ENCODE results near the gene PSMD3. TPM values are rescaled to one million over a fixed set of nuclear protein-coding genes. Genes with fewer than 3 reads are reported as not detected.

Gene PSMD3
- total RNA-seq (2012; rRNA removed) (123 and 125 TPM in 2 replicates), polyA plus RNA-seq (2012; rRNA removed) (154 and 155 TPM in 2 replicates), Bru-seq, nascent RNA (percentile 77 among the genes with signal in this experiment), BruChase-seq, experiment 1, labeled RNA remaining after a 6-hour chase (percentile 76 among the genes with signal in this experiment), BruChase-seq, experiment 2, labeled RNA remaining after a 2-hour chase (percentile 63 among the genes with signal in this experiment)
- polyA plus RNA-seq (2012; cell fraction: cytosol; rRNA removed), result 69.3 and 125 TPM in 2 replicates
- polyA plus RNA-seq (2012; cell fraction: nucleus; rRNA removed; ENCODE audit: low replicate concordance), result 121 and 167 TPM in 2 replicates
- long read RNA-seq, transcript PSMD3-201 (12 exons, 2,158 nt), result major isoform, 49 of 103 reads
- long read RNA-seq, partial matches to known transcripts, result 48 of 103 reads
- long read RNA-seq, other reads (novel, unspliced or antisense), result 6 of 103 reads

GRCh38 chr17:39980351-39981206, at the start of gene PSMD3:
Gene PSMD3 (plus strand): TSS chr17:39980807. CDS start chr17:39980971, 164 bp downstream.
- H2AK5ac ChIP-seq (ENCODE audit: low read depth, low read length), result peak within 1 kb of the TSS; percentile 41; the same call in 1 of the 2 replicates
- intact Hi-C loops (cut with micrococcal nuclease), result loop anchor here (1.0 to 10.0 kb wide), 3 partner anchors 21 to 356 kb away; partner anchors contain the start of gene PPP1R1B
- no peak for TF ChIP-seq RCOR1 (IDR thresholded peaks at IDR 0.05; ENCODE audit: insufficient replicate concordance, low read length)
- peak; percentile 89 for TF ChIP-seq POLR2A (IDR thresholded peaks at IDR 0.05; ENCODE audit: low read depth, low read length)
- TF ChIP-seq RAD21 (IDR thresholded peaks at IDR 0.05; ENCODE audit: low read length), result peak; percentile 92
- TF ChIP-seq SMC3 (IDR thresholded peaks at IDR 0.05; ENCODE audit: low read depth, low read length), result peak; percentile 93
- TF ChIP-seq MAFK (IDR thresholded peaks at IDR 0.05; ENCODE audit: low read depth, low read length), result peak; percentile 19; the same call in 1 of the 2 replicates
- TF ChIP-seq USF2 (IDR thresholded peaks at IDR 0.05; ENCODE audit: low read depth, low read length), result peak; percentile 3; the same call in 1 of the 2 replicates
- TF ChIP-seq CHD1 (IDR thresholded peaks at IDR 0.05; ENCODE audit: low read depth, low read length), result peak; percentile 98; the same call in 1 of the 2 replicates
- TF ChIP-seq RFX5 (IDR thresholded peaks at IDR 0.05; ENCODE audit: low read depth, low read length), result peak; percentile 99
- peak; percentile 78; the same call in 1 of the 2 replicates for TF ChIP-seq MXI1 (IDR thresholded peaks at IDR 0.05; ENCODE audit: borderline replicate concordance, low read depth, low read length)
- TF ChIP-seq FOS (IDR thresholded peaks at IDR 0.05; ENCODE audit: low read depth, low read length), result no peak
- TF ChIP-seq ELK1 (IDR thresholded peaks at IDR 0.05; ENCODE audit: borderline replicate concordance, low read depth, low read length), result no peak
- peak; percentile 30 for TF ChIP-seq BHLHE40 (IDR thresholded peaks at IDR 0.05; ENCODE audit: low read depth, low read length)
- TF ChIP-seq NFE2L2 (IDR thresholded peaks at IDR 0.05; ENCODE audit: low read depth, low read length), result peak; percentile 15; the same call in 1 of the 2 replicates

More at GRCh38 chr17:39980351-39981206, at the start of gene PSMD3:
- Histone ChIP-seq H3K27ac (ENCODE audit: insufficient read depth, low read length) (peak within 1 kb of the TSS; percentile 54), H3K14ac (replicated peaks; ENCODE audit: low read depth, low read length) (peak within 1 kb of the TSS; percentile 92), H3K9me3 (ENCODE audit: control insufficient read depth, insufficient read depth, low read length) (no peaks in the 10 kb centered on the region), H3K79me1 (ENCODE audit: low read depth in 1 of 2, low read length in 2 of 2) (peaks cover 10 to 22% of the 10 kb centered on the region in 2 experiments), H3K23ac (ENCODE audit: low read depth, low read length) (peak within 1 kb of the TSS; percentile 84), H3K36me3 (ENCODE audit: control insufficient read depth, insufficient read depth, low read length) (peaks cover 15% of the 10 kb centered on the region), H3K27me3 (ENCODE audit: control insufficient read depth, insufficient read depth, low read length) (no peaks in the 10 kb centered on the region), H2BK20ac (ENCODE audit: low read depth, low read length) (peak within 1 kb of the TSS; percentile 23; the same call in 1 of the 2 replicates), H4K20me1 (ENCODE audit: insufficient read depth, low read length) (peaks cover 15% of the 10 kb centered on the region), H3K4me3 (ENCODE audit: insufficient read depth, low read depth, low read length) (peak within 1 kb of the TSS; percentile 80), H2BK15ac (ENCODE audit: low read depth, low read length) (peak within 1 kb of the TSS; percentile 68; the same call in 2 of the 3 replicates), H2BK120ac (ENCODE audit: low read depth, low read length) (peak within 1 kb of the TSS; percentile 80), H4K8ac (ENCODE audit: low read depth in 2 of 2, low read length in 2 of 2) (peak within 1 kb of the TSS; percentile 66 to 93), H3K18ac (ENCODE audit: low read depth, low read length) (peak within 1 kb of the TSS; percentile 47; the same call in 1 of the 2 replicates), H4K5ac (ENCODE audit: low read depth, low read length) (peak within 1 kb of the TSS; percentile 58), H3K4me2 (ENCODE audit: low read depth, low read length) (peak within 1 kb of the TSS; percentile 97), H2AFZ (replicated peaks; ENCODE audit: low read length, poor library complexity) (peak within 1 kb of the TSS; percentile 97), H2AK9ac (replicated peaks; ENCODE audit: low read depth, low read length, poor library complexity) (peak within 1 kb of the TSS; percentile 88), H3K9ac (ENCODE audit: low read depth, low read length) (peak within 1 kb of the TSS; percentile 79), H3K9me1 (ENCODE audit: insufficient read depth, low read length) (peaks cover 8% of the 10 kb centered on the region; the same call in 1 of the 2 replicates), H3K4me1 (ENCODE audit: control insufficient read depth, insufficient read depth, low read length) (peaks cover 8% of the 10 kb centered on the region; the same call in 1 of the 2 replicates), H3K4ac (ENCODE audit: low read depth, low read length) (peak within 1 kb of the TSS; percentile 76), H2BK5ac (ENCODE audit: low read depth, low read length, poor library complexity, severe bottlenecking) (peak within 1 kb of the TSS; percentile 72), H3K56ac (ENCODE audit: extremely low read depth, insufficient read depth, low read length) (peak within 1 kb of the TSS; percentile 84), H4K91ac (ENCODE audit: insufficient read depth, low read depth, low read length) (peak within 1 kb of the TSS; percentile 80)
- WGBS, 2 experiments (ENCODE audit: extremely low coverage in 2 of 2, insufficient read length in 1 of 2), result 0% methylated on average over 42 of the region's 84 CpGs; no CpG with 5 or more reads in 1 of the 2 experiments
- in situ Hi-C loops (cut with MboI; ENCODE audit: low sequenced_read_pairs) (no loop called here), dilution Hi-C loops (cut with HindIII; ENCODE audit: low sequenced_read_pairs, unreplicated experiment) (no loop called here)
- BruUV-seq (replicated peaks), result no TSS peak
- peak; percentile 95 for ATAC-seq (ENCODE audit: low read depth)
- peak; percentile 100 for DNase-seq
- CTCF ChIA-PET, result interaction anchor here (0.5 to 4.0 kb wide), 8 partner anchors 10 to 630 kb away, joined by 3 to 23 read pairs (median 4); no protein-coding TSS in a partner anchor
- POLR2A ChIA-PET (ENCODE audit: unreplicated experiment), result interaction anchor here (1.1 kb wide), 1 partner anchor 22 kb away, joined by 3 read pairs; no protein-coding TSS in a partner anchor
